K562 (cell line): ENCODE measurements around the gene SNX9. TPM values are rescaled to one million over a fixed set of nuclear protein-coding genes. Genes with fewer than 3 reads are reported as not detected.

ENCODE experiments used
- ELF4 ChIP-seq: fragments of 450-650 bp; formaldehyde crosslinking; IDR thresholded peaks from 2 replicates; pipeline ENCODE4 v1.4.0; 2022; ENCODE audit warnings: missing genetic modification characterization
- FOXM1 ChIP-seq, 2 experiments: fragments of 450-650 bp in 1 of 2; sonication (generic) in 1 of 2; formaldehyde crosslinking in 1 of 2; IDR thresholded peaks; 2 replicates each; pipeline versions ENCODE4 v1.6.1 to v1.9.0; 2017 to 2022; ENCODE audit warnings: low read depth in 2 of 2, mild to moderate bottlenecking in 2 of 2, missing genetic modification reagents in 1 of 2, moderate library complexity in 1 of 2
- SMARCA4 ChIP-seq: fragments of 450-650 bp; IDR thresholded peaks from 2 replicates; pipeline ENCODE4 v1.6.1; 2016
- SMARCB1 ChIP-seq: IDR thresholded peaks from 2 replicates; pipeline ENCODE4 v1.6.1; 2011; ENCODE audit warnings: improper control_type of control experiment, low read depth; ENCODE audit not compliant: insufficient read length
- ZNF184 ChIP-seq: sonication (generic); formaldehyde crosslinking; IDR thresholded peaks from 2 replicates; pipeline ENCODE4 v1.5.0; 2020; ENCODE audit warnings: missing genetic modification reagents
- ZNF561 ChIP-seq: fragments of 450-650 bp; formaldehyde crosslinking; conservative IDR thresholded peaks from 2 replicates; pipeline ENCODE4 v1.4.0; 2020; ENCODE audit warnings: mild to moderate bottlenecking, moderate library complexity
- ZNF717 ChIP-seq: fragments of 250-450 bp; sonication (Bioruptor Pico); IDR thresholded peaks from 2 replicates; pipeline ENCODE4 v1.5.0; 2021
- polyA plus RNA-seq, 8 experiments: library from polyadenylated mRNA; depleted of rRNA in 4 of 8; stranded (reverse) in 5 of 8; unstranded in 3 of 8; fragments of >200 nt; fragmentation: Nextera tagmentation in 2 of 8; fragmentation: Illumina TruSeq in 1 of 8; extraction: Ambion mirVana in 2 of 8; extraction: Trizol in 1 of 8; gene quantifications; 2 replicates each; pipeline versions ENCODE4 v1.2.1 to v1.2.3, GENCODE V29; 2011 to 2014; ENCODE audit warnings: inconsistent platforms in 1 of 8, missing spikeins in 1 of 8
- total RNA-seq, 7 experiments: library from RNA; depleted of rRNA in 6 of 7; stranded (reverse); fragments of >200 nt in 6 of 7; fragmentation: Illumina TruSeq in 2 of 7; extraction: Trizol in 2 of 7; gene quantifications; 2 replicates each; pipeline versions ENCODE4 v1.2.1 to v1.2.3, GENCODE V29; 2011 to 2021; ENCODE audit warnings: low replicate concordance in 1 of 7
- TF ChIP-seq, protein P1 (sequence below), 2 experiments: fragments of 150-350 bp in 1 of 2; IDR thresholded peaks; 2 replicates each; pipeline ENCODE4 v1.6.1; 2012 to 2016; ENCODE audit warnings: low read depth in 2 of 2, low read length in 2 of 2, mild to moderate bottlenecking in 1 of 2, moderate library complexity in 1 of 2
- TF ChIP-seq, protein P2 (sequence below): fragments of 450-650 bp; formaldehyde crosslinking; IDR thresholded peaks from 2 replicates; pipeline ENCODE4 v1.4.0; 2022; ENCODE audit warnings: missing genetic modification characterization
- TF ChIP-seq, protein P3 (sequence below): fragments of 450-650 bp; conservative IDR thresholded peaks from 2 replicates; pipeline ENCODE4 v1.6.1; 2016; ENCODE audit warnings: missing genetic modification characterization, low read depth, mild to moderate bottlenecking, control low read depth, missing compliant biosample characterization
- TF ChIP-seq, protein P4 (sequence below): sonication (generic); formaldehyde crosslinking; IDR thresholded peaks from 2 replicates; pipeline ENCODE4 v1.9.0; 2022; ENCODE audit warnings: mild to moderate bottlenecking, missing genetic modification reagents
- TF ChIP-seq, protein P5 (sequence below): fragments of 450-650 bp; IDR thresholded peaks from 2 replicates; pipeline ENCODE4 v1.7.1; 2018; ENCODE audit warnings: mild to moderate bottlenecking, low read depth; ENCODE audit not compliant: partially characterized antibody

The SNX9 gene
- total and polyA plus RNA-seq, 9 of the 15 experiments (the other 6 are each of a cell fraction or from before 2014, with no cell fraction given) = 6.0 to 81.7 (median 57.1) TPM

DNA sequence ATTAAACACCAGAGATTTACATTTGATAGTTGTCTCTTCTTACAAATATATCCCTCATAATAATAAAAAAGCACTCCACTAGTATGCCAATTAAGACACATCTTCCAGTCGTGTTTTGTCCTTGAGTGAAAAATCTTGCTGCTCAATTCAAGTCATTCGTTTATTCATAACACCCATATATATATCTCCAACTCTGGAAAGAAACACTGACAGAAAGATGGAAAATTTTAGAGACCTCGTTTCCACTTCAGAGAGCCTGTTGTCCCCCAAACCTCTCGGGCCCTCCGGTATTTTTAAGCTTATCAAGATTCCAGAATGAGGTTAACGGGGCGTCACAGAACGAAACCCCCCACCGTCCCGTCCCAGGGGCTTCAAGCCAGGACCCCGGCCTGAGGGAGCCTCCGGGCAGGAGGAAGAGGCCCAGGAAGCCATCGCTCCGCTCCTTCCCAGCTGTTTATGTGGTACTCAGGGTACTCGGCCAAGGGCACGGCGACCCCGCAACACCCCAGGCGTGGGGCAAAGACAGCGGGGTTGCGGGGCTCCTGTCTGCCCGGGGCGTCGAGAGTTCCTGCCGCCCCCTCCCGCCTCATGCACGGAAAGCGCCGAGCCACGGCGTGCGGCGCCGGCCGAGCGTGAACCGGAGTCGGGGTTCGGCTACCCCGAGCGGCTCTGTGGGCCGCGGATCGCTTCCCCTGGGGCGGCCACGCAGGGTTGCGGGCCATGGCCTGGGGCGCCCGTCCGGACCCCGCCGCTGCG, 623 bp upstream of the SNX9 start (continued):
- TF ChIP-seq, protein P1, sequence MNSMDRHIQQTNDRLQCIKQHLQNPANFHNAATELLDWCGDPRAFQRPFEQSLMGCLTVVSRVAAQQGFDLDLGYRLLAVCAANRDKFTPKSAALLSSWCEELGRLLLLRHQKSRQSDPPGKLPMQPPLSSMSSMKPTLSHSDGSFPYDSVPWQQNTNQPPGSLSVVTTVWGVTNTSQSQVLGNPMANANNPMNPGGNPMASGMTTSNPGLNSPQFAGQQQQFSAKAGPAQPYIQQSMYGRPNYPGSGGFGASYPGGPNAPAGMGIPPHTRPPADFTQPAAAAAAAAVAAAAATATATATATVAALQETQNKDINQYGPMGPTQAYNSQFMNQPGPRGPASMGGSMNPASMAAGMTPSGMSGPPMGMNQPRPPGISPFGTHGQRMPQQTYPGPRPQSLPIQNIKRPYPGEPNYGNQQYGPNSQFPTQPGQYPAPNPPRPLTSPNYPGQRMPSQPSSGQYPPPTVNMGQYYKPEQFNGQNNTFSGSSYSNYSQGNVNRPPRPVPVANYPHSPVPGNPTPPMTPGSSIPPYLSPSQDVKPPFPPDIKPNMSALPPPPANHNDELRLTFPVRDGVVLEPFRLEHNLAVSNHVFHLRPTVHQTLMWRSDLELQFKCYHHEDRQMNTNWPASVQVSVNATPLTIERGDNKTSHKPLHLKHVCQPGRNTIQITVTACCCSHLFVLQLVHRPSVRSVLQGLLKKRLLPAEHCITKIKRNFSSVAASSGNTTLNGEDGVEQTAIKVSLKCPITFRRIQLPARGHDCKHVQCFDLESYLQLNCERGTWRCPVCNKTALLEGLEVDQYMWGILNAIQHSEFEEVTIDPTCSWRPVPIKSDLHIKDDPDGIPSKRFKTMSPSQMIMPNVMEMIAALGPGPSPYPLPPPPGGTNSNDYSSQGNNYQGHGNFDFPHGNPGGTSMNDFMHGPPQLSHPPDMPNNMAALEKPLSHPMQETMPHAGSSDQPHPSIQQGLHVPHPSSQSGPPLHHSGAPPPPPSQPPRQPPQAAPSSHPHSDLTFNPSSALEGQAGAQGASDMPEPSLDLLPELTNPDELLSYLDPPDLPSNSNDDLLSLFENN (IDR thresholded peaks at IDR 0.05; ENCODE audit: low read depth in 2 of 2, low read length in 2 of 2) = no peak
- TF ChIP-seq ELF4 (CRISPR knock-in tag) (no peak), ZNF184 (CRISPR knock-in tag) (no peak), ZNF561 (CRISPR knock-in tag) (no peak), ZNF717 (CRISPR knock-in tag) (no peak), FOXM1 (IDR thresholded peaks at IDR 0.05; ENCODE audit: low read depth) (no peak), FOXM1 (CRISPR knock-in tag; IDR thresholded peaks at IDR 0.05; ENCODE audit: low read depth) (no peak), SMARCA4 (no peak), SMARCB1 (no peak)
- TF ChIP-seq, protein P2, sequence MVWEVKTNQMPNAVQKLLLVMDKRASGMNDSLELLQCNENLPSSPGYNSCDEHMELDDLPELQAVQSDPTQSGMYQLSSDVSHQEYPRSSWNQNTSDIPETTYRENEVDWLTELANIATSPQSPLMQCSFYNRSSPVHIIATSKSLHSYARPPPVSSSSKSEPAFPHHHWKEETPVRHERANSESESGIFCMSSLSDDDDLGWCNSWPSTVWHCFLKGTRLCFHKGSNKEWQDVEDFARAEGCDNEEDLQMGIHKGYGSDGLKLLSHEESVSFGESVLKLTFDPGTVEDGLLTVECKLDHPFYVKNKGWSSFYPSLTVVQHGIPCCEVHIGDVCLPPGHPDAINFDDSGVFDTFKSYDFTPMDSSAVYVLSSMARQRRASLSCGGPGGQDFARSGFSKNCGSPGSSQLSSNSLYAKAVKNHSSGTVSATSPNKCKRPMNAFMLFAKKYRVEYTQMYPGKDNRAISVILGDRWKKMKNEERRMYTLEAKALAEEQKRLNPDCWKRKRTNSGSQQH (CRISPR knock-in tag) = no peak
- TF ChIP-seq, protein P3, sequence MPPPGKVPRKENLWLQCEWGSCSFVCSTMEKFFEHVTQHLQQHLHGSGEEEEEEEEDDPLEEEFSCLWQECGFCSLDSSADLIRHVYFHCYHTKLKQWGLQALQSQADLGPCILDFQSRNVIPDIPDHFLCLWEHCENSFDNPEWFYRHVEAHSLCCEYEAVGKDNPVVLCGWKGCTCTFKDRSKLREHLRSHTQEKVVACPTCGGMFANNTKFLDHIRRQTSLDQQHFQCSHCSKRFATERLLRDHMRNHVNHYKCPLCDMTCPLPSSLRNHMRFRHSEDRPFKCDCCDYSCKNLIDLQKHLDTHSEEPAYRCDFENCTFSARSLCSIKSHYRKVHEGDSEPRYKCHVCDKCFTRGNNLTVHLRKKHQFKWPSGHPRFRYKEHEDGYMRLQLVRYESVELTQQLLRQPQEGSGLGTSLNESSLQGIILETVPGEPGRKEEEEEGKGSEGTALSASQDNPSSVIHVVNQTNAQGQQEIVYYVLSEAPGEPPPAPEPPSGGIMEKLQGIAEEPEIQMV (tag) = no peak
- TF ChIP-seq, protein P4, sequence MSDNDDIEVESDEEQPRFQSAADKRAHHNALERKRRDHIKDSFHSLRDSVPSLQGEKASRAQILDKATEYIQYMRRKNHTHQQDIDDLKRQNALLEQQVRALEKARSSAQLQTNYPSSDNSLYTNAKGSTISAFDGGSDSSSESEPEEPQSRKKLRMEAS (CRISPR knock-in tag) = peak; percentile 73
- TF ChIP-seq, protein P5, sequence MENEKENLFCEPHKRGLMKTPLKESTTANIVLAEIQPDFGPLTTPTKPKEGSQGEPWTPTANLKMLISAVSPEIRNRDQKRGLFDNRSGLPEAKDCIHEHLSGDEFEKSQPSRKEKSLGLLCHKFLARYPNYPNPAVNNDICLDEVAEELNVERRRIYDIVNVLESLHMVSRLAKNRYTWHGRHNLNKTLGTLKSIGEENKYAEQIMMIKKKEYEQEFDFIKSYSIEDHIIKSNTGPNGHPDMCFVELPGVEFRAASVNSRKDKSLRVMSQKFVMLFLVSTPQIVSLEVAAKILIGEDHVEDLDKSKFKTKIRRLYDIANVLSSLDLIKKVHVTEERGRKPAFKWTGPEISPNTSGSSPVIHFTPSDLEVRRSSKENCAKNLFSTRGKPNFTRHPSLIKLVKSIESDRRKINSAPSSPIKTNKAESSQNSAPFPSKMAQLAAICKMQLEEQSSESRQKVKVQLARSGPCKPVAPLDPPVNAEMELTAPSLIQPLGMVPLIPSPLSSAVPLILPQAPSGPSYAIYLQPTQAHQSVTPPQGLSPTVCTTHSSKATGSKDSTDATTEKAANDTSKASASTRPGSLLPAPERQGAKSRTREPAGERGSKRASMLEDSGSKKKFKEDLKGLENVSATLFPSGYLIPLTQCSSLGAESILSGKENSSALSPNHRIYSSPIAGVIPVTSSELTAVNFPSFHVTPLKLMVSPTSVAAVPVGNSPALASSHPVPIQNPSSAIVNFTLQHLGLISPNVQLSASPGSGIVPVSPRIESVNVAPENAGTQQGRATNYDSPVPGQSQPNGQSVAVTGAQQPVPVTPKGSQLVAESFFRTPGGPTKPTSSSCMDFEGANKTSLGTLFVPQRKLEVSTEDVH = no peak
